GM23248 (cell line): ENCODE results near the gene YPEL1. TPM values are rescaled to one million over a fixed set of nuclear protein-coding genes. Genes with fewer than 3 reads are reported as not detected.

Experiments used
- DNase-seq: peaks from one replicate; pipeline ENCODE4 v3.0.0-alpha.2; 2015
- H2AFZ ChIP-seq: fragments of 200-600 bp; sonication (generic); 2 replicates; pipeline ENCODE4 v1.6.1; 2016; ENCODE audit warnings: antibody characterized with exemption
- H3F3A ChIP-seq: fragments of 200-600 bp; sonication (generic); 2 replicates; pipeline ENCODE4 v1.6.1; 2016; ENCODE audit warnings: mild to moderate bottlenecking, antibody characterized with exemption, mixed run types; ENCODE audit not compliant: insufficient read depth
- H3K27ac ChIP-seq: fragments of 200-600 bp; sonication (generic); 2 replicates; pipeline ENCODE4 v1.5.1; 2016; ENCODE audit warnings: mild to moderate bottlenecking
- H3K27me3 ChIP-seq: fragments of 200-600 bp; sonication (generic); replicated peaks from 2 replicates; pipeline ENCODE4 v1.6.1; 2016; ENCODE audit warnings: mild to moderate bottlenecking; ENCODE audit not compliant: insufficient read depth
- H3K36me3 ChIP-seq: fragments of 200-600 bp; sonication (generic); 2 replicates; pipeline ENCODE4 v1.6.1; 2016; ENCODE audit warnings: low read depth, mild to moderate bottlenecking
- H3K4me1 ChIP-seq: fragments of 200-600 bp; sonication (generic); 2 replicates; pipeline ENCODE4 v1.6.1; 2016; ENCODE audit warnings: mild to moderate bottlenecking; ENCODE audit not compliant: insufficient read depth
- H3K4me2 ChIP-seq: fragments of 200-600 bp; sonication (generic); one replicate; pipeline ENCODE4 v1.6.1; 2016; ENCODE audit warnings: mild to moderate bottlenecking; ENCODE audit not compliant: unreplicated experiment
- H3K4me3 ChIP-seq: fragments of 200-600 bp; sonication (generic); 2 replicates; pipeline ENCODE4 v1.5.1; 2016; ENCODE audit warnings: mild to moderate bottlenecking
- H3K79me2 ChIP-seq: fragments of 200-600 bp; sonication (generic); 2 replicates; pipeline ENCODE4 v1.6.1; 2016; ENCODE audit warnings: mild to moderate bottlenecking; ENCODE audit not compliant: insufficient read depth
- H3K9ac ChIP-seq: fragments of 200-600 bp; sonication (generic); 2 replicates; pipeline ENCODE4 v1.6.1; 2016; ENCODE audit warnings: mild to moderate bottlenecking
- H3K9me2 ChIP-seq: fragments of 200-600 bp; sonication (generic); 2 replicates; pipeline ENCODE4 v1.6.1; 2016; ENCODE audit warnings: mixed run types, mild to moderate bottlenecking, moderate library complexity; ENCODE audit not compliant: insufficient read depth
- H3K9me3 ChIP-seq: fragments of 200-600 bp; sonication (generic); one replicate; pipeline ENCODE4 v1.6.1; 2017; ENCODE audit warnings: low read depth
- H4K20me1 ChIP-seq: fragments of 200-600 bp; sonication (generic); 2 replicates; pipeline ENCODE4 v1.6.0; 2016; ENCODE audit not compliant: insufficient read depth
- EZH2 ChIP-seq: fragments of 200-600 bp; sonication (generic); IDR thresholded peaks from 2 replicates; pipeline ENCODE4 v1.6.1; 2018; ENCODE audit warnings: antibody characterized with exemption, mild to moderate bottlenecking; ENCODE audit not compliant: insufficient read depth, poor library complexity, severe bottlenecking
- EZH2phosphoT487 ChIP-seq: fragments of 200-600 bp; sonication (generic); IDR thresholded peaks from 2 replicates; pipeline ENCODE4 v1.6.1; 2018; ENCODE audit warnings: antibody characterized with exemption, moderate library complexity, mild to moderate bottlenecking, low read depth; ENCODE audit not compliant: insufficient read depth
- WGBS, 2 experiments: methylation state at CpG; one replicate each; pipeline ENCODE4 v1.1.6; 2015 to 2017; ENCODE audit warnings: low lambda C conversion rate in 2 of 2, low coverage in 1 of 2; ENCODE audit errors: missing lambda C conversion rate in 2 of 2; 5-methylcytosine and 5-hydroxymethylcytosine counted together
- in situ Hi-C: fragments of 300-500 bp; cut with MboI; formaldehyde crosslinking; loops from 2 replicates; pipeline ENCODE4 v1.15.0; 2020
- polyA plus RNA-seq: library from polyadenylated mRNA; unstranded; fragments of >200 nt; fragmentation: Nextera tagmentation; extraction: Ambion mirVana; gene quantifications from 2 replicates; pipeline ENCODE4 v1.2.1, GENCODE V29; 2016
- total RNA-seq: library from RNA; depleted of rRNA; stranded (reverse); fragments of >200 nt; shearing (Covaris generic); gene quantifications from 2 replicates; pipeline ENCODE4 v1.2.3, GENCODE V29; 2014

YPEL1 gene
- total and polyA plus RNA-seq, 2 experiments from 2014 or later = 0.22 to 1.1 TPM

DNA sequence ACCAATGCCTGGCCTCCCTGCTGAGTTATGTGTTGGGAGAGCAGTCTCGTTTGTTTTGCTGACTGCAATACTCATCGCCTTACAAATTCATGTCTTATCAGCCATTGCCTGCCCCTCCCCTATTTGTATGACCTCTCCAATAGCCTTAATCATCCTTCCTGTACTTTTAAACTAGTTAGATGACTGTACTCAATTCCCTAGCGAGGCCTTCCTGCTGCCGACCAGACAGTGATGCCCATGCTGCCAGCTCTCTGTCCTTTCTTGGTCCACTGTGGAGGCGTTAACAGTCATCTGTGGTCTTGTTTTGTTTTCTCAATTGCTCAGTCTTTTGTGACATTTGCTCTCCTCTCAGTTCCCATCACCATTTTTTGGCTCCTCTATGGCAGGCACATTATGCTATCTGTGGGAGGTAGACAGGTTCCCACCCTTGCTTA is 20.3 kb upstream of the YPEL1 start:
- Histone ChIP-seq H3K4me3 (peak overlapping the region; percentile 40), H3K36me3 (no peaks in the 10 kb centered on the region), H2AFZ (no peak overlapping the region), H3K9ac (peak overlapping the region; percentile 74), H3K4me2 (peak overlapping the region; percentile 88), H3K79me2 (no peaks in the 10 kb centered on the region), H4K20me1 (no peaks in the 10 kb centered on the region; the same call in 1 of the 2 replicates), H3K9me2 (no peaks in the 10 kb centered on the region), H3K27ac (peak overlapping the region; percentile 93), H3K9me3 (no peaks in the 10 kb centered on the region), H3F3A (peaks cover 31% of the 10 kb centered on the region), H3K27me3 (no peaks in the 10 kb centered on the region), H3K4me1 (peaks cover 28% of the 10 kb centered on the region)
- no peak for TF ChIP-seq EZH2
- TF ChIP-seq EZH2phosphoT487 = 0 out of 2 replicates have a peak, but pooled peaks have one; percentile 55
- 0 to 1% methylated on average over 5 of the region's 5 CpGs for WGBS, 2 experiments
- DNase-seq = peak; percentile 97
- in situ Hi-C loops = no loop called here

GRCh38 chr22:21754523-21754922 is 18.9 kb upstream of the YPEL1 start:
- no peaks in the 10 kb centered on the region for H3K9me3 ChIP-seq
- H2AFZ ChIP-seq = peak overlapping the region; percentile 18; the same call in 1 of the 2 replicates
- H3K9ac ChIP-seq = peak overlapping the region; percentile 74
- H3K4me3 ChIP-seq = no peak overlapping the region
- H3K27me3 ChIP-seq = no peaks in the 10 kb centered on the region
- no peaks in the 10 kb centered on the region for H3K36me3 ChIP-seq
- no peaks in the 10 kb centered on the region for H3K9me2 ChIP-seq
- TF ChIP-seq EZH2phosphoT487 = no peak
- TF ChIP-seq EZH2 = no peak
- H3F3A ChIP-seq = peaks cover 26% of the 10 kb centered on the region
- H3K27ac ChIP-seq = peak overlapping the region; percentile 93; the same call in 1 of the 2 replicates
- no peaks in the 10 kb centered on the region; the same call in 1 of the 2 replicates for H4K20me1 ChIP-seq
- DNase-seq = peak; percentile 44
- H3K4me2 ChIP-seq = peak overlapping the region; percentile 88
- in situ Hi-C loops = no loop called here
- H3K4me1 ChIP-seq = peaks cover 25% of the 10 kb centered on the region
- WGBS, 2 experiments = 25 to 30% methylated on average over 7 of the region's 7 CpGs
- no peaks in the 10 kb centered on the region for H3K79me2 ChIP-seq

DNA sequence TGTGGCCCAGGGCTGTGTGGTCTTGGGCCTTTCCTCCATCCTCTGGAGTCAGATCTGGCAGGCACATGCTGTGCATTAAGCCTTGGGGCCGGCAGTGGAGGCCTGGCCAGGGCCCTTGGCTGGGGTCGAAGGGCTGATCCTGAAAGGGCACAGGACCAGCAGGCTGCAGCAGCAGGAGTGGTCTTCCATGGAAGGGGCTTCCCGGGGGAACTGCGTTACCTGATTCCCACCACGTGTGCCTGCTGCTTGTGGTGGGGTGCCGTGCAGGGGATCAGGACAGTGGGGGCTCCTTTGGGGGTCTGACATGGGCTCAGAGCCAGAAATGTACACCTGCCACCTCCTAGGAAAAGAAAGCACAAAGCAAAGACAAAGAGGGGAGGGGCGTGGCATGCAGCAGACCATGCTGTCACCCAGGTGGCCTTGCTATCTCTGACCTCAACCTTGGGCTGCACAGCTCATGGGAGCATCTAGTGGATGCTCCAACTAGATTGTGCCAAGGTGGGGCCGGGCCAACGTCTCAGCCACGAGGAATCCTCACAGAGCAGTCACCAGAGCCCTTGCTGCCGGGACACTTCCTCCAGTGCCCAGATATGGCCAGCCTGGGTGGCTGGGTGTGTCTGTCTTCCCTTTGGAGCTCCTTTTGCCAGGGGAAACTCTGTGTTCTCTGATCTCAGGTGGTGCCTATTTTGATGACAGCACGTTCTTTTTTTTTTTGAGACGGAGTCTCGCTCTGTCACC is 17.9 kb upstream of the YPEL1 start:
- Histone ChIP-seq H3K27ac (no peak overlapping the region), H3F3A (peaks cover 26% of the 10 kb centered on the region), H2AFZ (no peak overlapping the region), H3K4me3 (no peak overlapping the region), H3K9me2 (no peaks in the 10 kb centered on the region), H3K27me3 (no peaks in the 10 kb centered on the region), H3K9me3 (no peaks in the 10 kb centered on the region), H3K4me1 (peaks cover 25% of the 10 kb centered on the region), H3K79me2 (no peaks in the 10 kb centered on the region), H3K9ac (no peak overlapping the region), H3K4me2 (no peak overlapping the region), H4K20me1 (no peaks in the 10 kb centered on the region; the same call in 1 of the 2 replicates), H3K36me3 (no peaks in the 10 kb centered on the region)
- TF ChIP-seq EZH2phosphoT487 = no peak
- TF ChIP-seq EZH2 = no peak
- in situ Hi-C loops = no loop called here
- WGBS, 2 experiments = 51 to 54% methylated on average over 14 of the region's 14 CpGs
- no peak for DNase-seq

- H3K4me2 ChIP-seq = no peak overlapping the region
- no peaks in the 10 kb centered on the region for H3K9me2 ChIP-seq
- TF ChIP-seq EZH2phosphoT487 (no peak), EZH2 (no peak)
- no peaks in the 10 kb centered on the region for H3K36me3 ChIP-seq
- no peaks in the 10 kb centered on the region for H3K79me2 ChIP-seq
- no peak overlapping the region for H3K27ac ChIP-seq
- no peak overlapping the region for H3K4me3 ChIP-seq
- no peak overlapping the region for H2AFZ ChIP-seq
- in situ Hi-C loops = no loop called here
- no peak for DNase-seq
- H3F3A ChIP-seq = peaks cover 23% of the 10 kb centered on the region
- H3K9ac ChIP-seq = no peak overlapping the region
- H3K4me1 ChIP-seq = peaks cover 25% of the 10 kb centered on the region
- no peaks in the 10 kb centered on the region; the same call in 1 of the 2 replicates for H4K20me1 ChIP-seq
- 67 to 72% methylated on average over 4 of the region's 4 CpGs for WGBS, 2 experiments
- no peaks in the 10 kb centered on the region for H3K9me3 ChIP-seq
- no peaks in the 10 kb centered on the region for H3K27me3 ChIP-seq
These were observed 16.7 kb upstream of the YPEL1 start for GRCh38 chr22:21752276-21752675.
